ENCODE measurements around the gene TUSC2. TPM values are rescaled to one million over a fixed set of nuclear protein-coding genes. Genes with fewer than 3 reads are reported as not detected.

TUSC2 gene
- total RNA-seq, 3 donors from 2014 or later: 23.8 to 35.7 (median 25.8) TPM

DNA sequence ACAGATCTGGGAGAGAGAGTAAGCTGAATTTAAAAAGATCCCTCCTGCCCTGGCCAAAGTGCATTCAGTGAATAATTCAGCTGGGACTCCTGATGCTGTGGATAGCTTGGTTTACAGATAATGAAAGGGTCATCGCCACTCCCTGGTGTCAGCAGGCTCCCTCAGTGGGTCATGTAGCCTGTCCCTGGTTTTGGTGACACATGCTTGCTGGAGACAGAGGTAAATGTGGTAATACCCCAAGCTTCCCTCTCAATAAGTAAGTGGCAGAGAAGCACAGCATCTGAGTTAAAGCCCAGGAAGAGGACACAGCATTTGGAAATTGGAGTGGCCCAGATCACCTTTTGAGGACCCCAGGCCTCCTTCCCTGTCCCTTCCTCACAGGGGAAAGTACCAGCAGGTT is 29.5 kb upstream of the TUSC2 start:
- TF ChIP-seq, protein P1, sequence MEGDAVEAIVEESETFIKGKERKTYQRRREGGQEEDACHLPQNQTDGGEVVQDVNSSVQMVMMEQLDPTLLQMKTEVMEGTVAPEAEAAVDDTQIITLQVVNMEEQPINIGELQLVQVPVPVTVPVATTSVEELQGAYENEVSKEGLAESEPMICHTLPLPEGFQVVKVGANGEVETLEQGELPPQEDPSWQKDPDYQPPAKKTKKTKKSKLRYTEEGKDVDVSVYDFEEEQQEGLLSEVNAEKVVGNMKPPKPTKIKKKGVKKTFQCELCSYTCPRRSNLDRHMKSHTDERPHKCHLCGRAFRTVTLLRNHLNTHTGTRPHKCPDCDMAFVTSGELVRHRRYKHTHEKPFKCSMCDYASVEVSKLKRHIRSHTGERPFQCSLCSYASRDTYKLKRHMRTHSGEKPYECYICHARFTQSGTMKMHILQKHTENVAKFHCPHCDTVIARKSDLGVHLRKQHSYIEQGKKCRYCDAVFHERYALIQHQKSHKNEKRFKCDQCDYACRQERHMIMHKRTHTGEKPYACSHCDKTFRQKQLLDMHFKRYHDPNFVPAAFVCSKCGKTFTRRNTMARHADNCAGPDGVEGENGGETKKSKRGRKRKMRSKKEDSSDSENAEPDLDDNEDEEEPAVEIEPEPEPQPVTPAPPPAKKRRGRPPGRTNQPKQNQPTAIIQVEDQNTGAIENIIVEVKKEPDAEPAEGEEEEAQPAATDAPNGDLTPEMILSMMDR (IDR thresholded peaks at IDR 0.05): no peak
- Histone ChIP-seq H3K36me3 (ENCODE audit: low read depth) (no peaks in the 10 kb centered on the region), H3K9me3 (no peaks in the 10 kb centered on the region), H3K4me1 (ENCODE audit: low read depth) (peaks cover 36% of the 10 kb centered on the region), H3K4me3 (no peak overlapping the region)
- intact Hi-C loops (cut with DNase I, micrococcal nuclease): no loop called here
- DNase-seq (no peak), ATAC-seq (no peak)

DNA sequence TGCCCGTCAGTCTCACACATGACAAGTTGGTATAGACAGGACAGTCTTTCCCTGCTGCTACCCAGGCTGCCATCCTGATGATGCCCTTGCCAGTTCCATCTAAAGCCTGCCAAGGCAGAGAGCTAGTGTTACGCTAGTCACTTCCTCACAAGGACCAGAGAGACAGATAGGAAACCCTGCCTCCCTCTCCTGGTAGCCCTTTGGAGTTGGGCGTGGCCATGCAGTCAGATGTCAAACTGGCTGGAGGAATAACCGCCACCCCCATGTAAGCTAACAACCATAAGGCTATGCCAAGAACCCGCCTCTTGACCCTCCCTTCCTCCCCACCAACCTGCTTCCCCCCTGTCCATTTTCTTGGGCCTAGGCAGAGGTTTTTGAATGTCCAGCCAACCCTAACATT is 28.5 kb upstream of the TUSC2 start:
- Histone ChIP-seq H3K36me3 (ENCODE audit: low read depth) (no peaks in the 10 kb centered on the region), H3K4me3 (no peak overlapping the region), H3K9me3 (no peaks in the 10 kb centered on the region), H3K4me1 (ENCODE audit: low read depth) (peaks cover 44% of the 10 kb centered on the region)
- DNase-seq (peak; percentile 78 to 89 (median 80)), ATAC-seq (peak; percentile 67)
- TF ChIP-seq, protein P1 (IDR thresholded peaks at IDR 0.05): no peak
- intact Hi-C loops (cut with DNase I, micrococcal nuclease): no loop called here

DNA sequence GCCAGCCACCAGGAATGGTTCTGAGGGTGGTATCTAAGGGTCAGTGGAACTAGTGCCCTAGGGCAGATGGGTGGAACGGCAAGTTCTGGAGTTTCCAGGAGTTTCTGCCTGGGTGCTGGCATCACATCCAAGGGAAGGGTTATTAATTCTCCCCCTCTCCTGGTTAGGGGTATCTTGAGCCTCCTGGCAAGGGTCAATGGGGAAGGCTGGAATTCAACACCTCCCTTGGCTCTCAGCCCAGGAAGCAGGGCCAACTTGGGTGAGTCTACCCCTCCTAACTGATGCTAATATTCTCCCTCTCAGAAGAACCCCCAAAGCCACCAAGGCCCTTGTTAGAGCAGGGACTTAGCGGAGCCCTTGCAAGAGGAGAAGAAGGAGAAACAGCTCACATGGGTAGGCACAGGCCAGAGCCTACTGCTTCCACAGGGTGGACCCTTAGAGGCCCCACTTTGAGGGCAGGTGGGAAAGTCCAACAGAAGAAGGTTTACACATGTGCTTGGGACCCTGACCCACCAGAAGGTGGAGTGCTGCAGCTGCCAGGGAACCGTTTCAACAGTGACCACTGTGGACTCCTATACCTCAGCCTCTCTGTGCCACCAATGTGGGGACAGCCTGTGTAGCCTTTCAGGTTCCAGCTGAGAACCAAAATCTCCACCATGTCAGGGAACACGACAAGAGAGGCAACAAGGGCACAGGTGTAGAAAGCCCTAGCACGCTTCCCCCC is 28.0 kb upstream of the TUSC2 start:
- no peak for DNase-seq
- intact Hi-C loops (cut with DNase I, micrococcal nuclease): no loop called here
- peaks cover 49% of the 10 kb centered on the region for H3K4me1 ChIP-seq (ENCODE audit: low read depth)

DNA sequence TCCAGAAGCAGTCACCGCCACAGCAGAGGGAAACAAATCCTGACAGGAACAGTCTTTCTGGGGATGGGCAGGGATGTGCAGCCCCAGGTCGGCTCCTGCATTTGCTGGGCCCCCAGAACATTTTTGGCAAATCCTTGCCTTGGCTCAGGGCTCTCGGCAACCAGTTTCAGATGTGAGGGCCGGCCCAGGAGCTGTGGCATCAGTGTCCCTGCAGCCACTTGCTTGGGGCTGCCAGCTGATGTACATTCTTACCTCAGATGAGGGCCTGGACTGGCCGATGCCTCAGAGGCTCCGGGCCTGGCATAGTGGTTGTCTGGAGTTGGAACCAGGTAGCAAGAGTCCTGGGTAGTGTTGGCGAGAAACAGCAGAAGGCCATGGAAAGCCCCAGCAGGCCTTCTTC is 26.8 kb upstream of the TUSC2 start:
- intact Hi-C loops (cut with DNase I, micrococcal nuclease): no loop called here
- Histone ChIP-seq H3K4me3 (no peak overlapping the region), H3K4me1 (ENCODE audit: low read depth) (peaks cover 50% of the 10 kb centered on the region), H3K9me3 (no peaks in the 10 kb centered on the region), H3K36me3 (ENCODE audit: low read depth) (no peaks in the 10 kb centered on the region)
- TF ChIP-seq, protein P1 (IDR thresholded peaks at IDR 0.05): no peak
- ATAC-seq (no peak), DNase-seq (no peak)

More for the DNA sequence above, 28.0 kb upstream of the TUSC2 start:
- Histone ChIP-seq H3K9me3 (no peaks in the 10 kb centered on the region), H3K4me3 (no peak overlapping the region), H3K36me3 (ENCODE audit: low read depth) (no peaks in the 10 kb centered on the region)
- TF ChIP-seq, protein P1 (IDR thresholded peaks at IDR 0.05): no peak
- ATAC-seq: no peak

DNA sequence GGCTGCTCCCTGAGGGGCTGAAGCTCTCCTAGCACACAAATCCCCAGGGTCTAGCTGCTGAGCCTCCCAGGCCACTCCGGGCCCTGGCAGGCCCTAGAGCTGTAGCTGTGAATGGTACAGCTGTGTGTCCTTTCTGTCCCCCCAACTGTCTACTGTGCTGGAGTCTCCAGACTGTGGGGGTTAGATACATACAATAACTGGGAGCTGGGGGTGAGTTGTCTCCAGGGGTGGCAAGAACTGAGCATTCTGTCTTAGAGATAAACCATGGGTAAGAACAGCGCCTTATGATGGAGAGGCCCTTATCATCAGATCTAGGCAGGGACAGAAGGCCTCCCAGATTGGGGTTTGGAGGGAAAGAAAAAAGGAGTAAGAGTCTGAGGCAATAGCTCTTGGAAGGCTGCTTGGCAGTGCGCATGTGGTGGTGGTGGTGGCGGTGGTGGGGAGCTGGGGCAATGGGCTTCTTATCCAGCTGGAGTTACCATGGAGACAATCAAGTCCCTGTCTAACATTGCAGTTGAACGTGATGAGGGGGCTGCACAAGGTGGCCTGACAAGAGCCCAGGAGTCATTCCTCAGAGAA is 26.3 kb upstream of the TUSC2 start:
- Histone ChIP-seq H3K36me3 (ENCODE audit: low read depth) (no peaks in the 10 kb centered on the region), H3K4me1 (ENCODE audit: low read depth) (peaks cover 56% of the 10 kb centered on the region), H3K4me3 (no peak overlapping the region), H3K9me3 (no peaks in the 10 kb centered on the region)
- TF ChIP-seq, protein P1 (IDR thresholded peaks at IDR 0.05): no peak
- no peak for ATAC-seq
- intact Hi-C loops (cut with DNase I, micrococcal nuclease): no loop called here
- DNase-seq: no peak

Measured in mucosa of descending colon (tissue), 3 donors.